HG03469 (cell line): ENCODE measurements around the gene ZNF182.
"Not testable (repeated sequence)": the region's sequence is repeated elsewhere in the genome, so short reads cannot be mapped to it uniquely, and the experiment has no call there.

Experiments used
- ATAC-seq: cut with Tn5 transposase; IDR thresholded peaks from one replicate; pipeline ENCODE4 v1.9.1; 2021; ENCODE audit warnings: mild to moderate bottlenecking, moderate library complexity, moderate number of reproducible peaks; ENCODE audit not compliant: unreplicated experiment

Gene ZNF182

GRCh38 chrX:48002319-48002718 lies 1.5 kb downstream of the ZNF182 start:
- ATAC-seq = no peak

DNA sequence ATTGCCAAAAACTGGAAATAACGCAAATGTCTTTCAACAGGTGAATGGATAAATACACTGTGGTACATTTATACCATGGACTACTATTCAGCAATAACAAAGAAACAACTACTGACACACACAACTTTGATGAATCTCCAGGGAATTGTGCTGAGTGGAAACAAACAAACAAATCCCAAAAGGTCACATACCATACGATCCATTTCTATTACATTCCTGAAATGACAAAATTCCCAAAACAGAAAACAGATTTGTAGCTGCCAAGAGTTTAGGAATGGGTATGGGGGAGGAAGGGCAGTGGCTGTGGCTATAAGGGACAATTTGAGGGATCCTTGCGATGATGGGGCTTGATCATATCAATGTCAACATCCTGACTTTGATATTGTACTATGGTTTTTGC lies 2.5 kb downstream of the ZNF182 start:
- ATAC-seq = no peak

DNA sequence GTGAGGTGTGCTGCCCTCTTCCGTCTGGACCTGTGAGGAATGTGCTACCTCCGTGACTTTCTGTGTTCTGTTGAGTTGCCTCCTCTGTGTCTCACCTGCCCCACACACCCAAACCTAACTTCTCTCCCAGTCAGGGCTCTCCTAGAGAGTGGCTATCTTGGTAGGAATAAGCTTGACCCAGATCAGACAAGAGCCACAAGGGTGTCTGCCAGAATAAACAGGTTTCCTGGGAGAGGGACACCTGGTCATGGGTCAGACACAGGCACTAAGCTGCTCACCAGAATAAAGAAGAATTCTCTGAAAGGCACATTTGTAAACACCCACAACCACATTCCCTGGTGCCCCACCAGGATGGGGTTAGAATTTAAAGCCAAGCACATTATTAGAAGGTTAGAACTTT lies 11.1 kb downstream of the ZNF182 start:
- no peak for ATAC-seq

DNA sequence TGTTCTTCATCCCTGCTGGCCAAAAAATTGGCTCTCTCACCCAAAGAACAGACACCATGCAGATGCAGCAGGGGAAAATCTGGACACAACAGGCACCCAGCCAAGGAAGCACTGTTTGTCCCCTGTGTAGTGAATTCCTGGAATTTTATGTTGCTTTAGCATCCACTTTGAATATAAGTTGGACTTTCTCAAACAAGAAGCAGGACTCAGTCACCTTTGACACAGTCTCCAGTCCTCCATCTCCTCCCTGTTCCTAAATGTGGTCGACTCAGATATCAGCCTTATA lies 11.8 kb downstream of the ZNF182 start:
- ATAC-seq = no peak

GRCh38 chrX:47991263-47992094 lies 12.3 kb downstream of the ZNF182 start:
- ATAC-seq = no peak

- ATAC-seq = no peak
Measured at GRCh38 chrX:47976254-47977151, 27.3 kb downstream of the ZNF182 start.

- ATAC-seq = no peak
Measured at GRCh38 chrX:47973235-47973634, 30.6 kb downstream of the ZNF182 start.

GRCh38 chrX:47965526-47965925 lies 38.3 kb downstream of the ZNF182 start:
- ATAC-seq = not testable (repeated sequence)

DNA sequence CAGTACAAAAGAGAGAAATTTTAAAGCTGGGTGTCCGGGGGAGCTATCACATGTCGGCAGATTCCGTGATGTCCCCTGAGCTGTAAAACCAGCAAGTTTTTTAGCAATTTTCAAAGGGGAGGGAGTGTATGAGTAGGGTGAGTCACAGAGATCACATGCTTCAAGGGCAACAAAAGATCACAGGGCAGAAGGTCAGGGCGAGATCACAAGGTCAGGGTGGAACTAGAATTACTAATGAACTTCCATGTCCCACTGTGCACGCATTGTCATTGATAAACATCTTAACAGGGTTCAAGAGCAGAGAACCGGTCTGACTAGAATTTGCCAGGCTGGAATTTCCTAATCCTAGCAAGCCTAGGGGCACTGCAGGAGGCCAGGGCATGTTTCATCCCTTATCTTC lies 42.0 kb downstream of the ZNF182 start:
- not testable (repeated sequence) for ATAC-seq

DNA sequence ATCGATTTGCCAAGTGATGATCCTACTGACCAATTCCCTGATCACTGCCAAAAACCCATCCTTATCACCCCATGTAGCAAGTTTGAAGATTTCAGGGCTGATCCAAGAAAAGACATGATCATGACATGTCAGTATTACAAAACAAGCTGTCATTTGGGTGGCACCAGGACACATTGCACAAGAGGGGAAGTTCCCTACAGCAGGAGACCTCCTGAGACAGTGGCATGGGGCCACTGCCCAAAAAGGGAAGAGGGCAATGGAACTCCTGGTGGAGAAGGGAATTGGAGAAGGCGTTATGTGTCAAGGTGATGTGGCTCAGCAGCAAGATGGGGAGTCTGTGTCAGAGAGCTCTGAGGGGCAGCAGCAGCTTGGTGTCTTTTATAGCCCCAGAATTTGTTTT lies 43.4 kb downstream of the ZNF182 start:
- ATAC-seq = no peak

- ATAC-seq = no peak
Measured at GRCh38 chrX:47958761-47959342, 44.9 kb downstream of the ZNF182 start.

- ATAC-seq = not testable (repeated sequence)
Measured at GRCh38 chrX:47958206-47958605, 45.6 kb downstream of the ZNF182 start.

DNA sequence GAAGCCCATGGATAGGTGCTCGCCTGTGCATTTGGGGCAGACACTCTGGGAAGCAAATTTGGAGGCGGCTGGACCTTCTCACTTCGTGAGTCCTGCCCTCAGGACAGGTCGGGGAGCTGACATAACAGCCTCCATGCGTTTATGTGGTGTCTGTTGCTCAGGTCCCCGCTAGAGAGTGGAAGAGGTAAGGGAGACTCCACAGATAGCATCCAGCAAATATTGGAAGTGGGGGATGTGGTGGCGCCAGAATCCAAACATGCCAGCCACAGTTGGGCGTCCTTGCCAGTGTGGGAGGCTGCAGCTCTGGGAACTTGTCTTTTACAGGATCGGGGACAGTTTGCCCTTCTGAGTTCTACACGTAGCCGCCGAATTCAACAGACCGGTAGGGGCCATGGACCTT lies 47.8 kb downstream of the ZNF182 start:
- ATAC-seq = no peak

DNA sequence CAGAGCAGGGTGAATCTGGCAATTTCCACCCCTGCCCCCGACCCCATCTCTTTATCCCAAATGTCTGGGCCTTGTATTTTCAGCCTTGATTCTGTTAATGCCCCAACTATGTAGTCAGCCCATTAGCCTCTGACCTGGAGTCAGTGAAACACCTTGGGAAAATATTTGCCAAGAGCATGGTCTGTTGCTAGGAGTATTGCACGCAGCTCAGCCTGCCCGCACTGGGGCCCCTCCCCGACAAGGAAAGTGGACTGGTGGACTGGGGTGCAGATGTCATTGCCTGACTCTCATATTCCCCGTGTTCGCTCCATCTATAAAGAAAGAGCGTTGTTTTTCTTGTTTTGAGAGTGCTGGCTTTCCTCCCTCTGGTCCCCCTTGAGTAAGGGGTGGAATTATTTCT lies 48.5 kb downstream of the ZNF182 start:
- not testable (repeated sequence) for ATAC-seq

GRCh38 chrX:47941423-47941822 lies 62.4 kb downstream of the ZNF182 start:
- ATAC-seq = no peak

DNA sequence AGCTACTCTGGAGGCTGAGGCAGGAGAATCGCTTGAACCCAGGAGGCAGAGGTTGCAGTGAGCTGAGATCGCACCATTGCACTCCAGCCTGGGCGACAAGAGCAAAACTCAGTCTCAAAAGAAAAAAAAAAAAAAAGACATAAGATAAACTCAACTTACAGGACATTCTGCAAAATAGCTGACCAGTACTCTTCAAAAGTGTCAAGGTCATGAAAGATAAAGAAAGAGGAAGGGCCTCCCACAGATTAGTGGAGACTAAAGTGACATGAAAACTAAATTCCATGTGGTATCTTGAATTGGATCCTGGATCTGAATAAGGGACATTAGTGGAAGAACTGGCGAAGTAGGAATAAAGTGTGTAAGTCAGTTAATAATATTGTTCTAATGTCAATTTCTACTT lies 63.3 kb downstream of the ZNF182 start:
- no peak for ATAC-seq

DNA sequence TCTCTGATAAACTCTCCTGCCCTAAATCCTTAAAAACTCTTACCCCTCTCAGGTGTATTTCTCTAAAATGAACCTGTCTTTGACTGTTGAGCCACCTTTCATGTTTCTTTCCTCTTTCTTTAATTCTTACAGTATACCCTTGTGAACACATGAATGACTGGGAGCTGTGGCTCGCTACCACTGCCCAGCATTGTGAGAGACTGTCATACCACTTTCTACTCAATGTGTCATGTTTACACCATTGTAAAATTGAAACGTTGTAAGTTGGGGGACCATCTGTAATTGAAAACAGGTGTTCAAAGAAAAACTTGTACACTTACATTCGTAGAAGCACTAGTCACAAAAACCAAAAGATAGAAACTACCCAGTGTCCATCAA lies 66.9 kb downstream of the ZNF182 start:
- ATAC-seq = no peak

GRCh38 chrX:47936224-47936939 lies 67.4 kb downstream of the ZNF182 start:
- ATAC-seq = no peak

DNA sequence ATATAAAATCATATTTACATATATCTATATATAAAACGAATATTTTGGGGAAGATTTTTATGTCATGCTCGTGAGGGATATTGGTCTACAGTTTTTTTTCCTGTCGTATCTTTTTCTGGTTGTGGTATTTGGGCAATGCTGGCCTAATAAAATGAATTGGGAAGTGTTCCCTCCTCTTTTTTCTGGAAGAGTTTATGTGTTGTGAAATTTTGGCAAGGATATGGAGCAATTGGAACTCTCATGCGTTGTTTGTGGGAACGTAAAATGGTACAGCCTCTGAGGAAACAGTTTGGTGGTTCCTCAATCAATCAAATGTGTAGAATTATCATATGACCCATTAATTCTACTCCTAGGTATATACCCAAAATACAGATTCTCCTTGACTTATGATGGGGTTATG lies 69.8 kb downstream of the ZNF182 start:
- ATAC-seq = no peak

DNA sequence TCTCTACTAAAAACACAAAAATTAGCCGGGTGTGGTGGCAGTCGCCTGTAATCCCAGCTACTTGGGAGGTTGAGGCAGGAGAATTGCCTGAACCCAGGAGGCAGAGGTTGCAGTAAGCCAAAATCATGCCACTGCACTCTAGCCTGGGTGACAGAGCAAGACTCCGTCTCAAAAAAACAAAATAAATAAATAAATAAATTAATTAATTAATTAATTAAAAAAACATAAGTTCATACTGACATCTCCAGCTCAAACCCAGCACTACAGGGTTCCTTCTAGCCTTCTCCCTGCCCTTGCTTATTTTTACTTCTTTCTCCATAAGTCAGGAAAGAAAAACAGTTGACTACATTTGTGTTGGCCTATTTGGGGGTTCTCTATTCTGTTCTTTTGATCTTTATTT lies 71.8 kb downstream of the ZNF182 start:
- not testable (repeated sequence) for ATAC-seq

GRCh38 chrX:47927212-47927611 lies 76.6 kb downstream of the ZNF182 start:
- ATAC-seq = no peak
